Measurements from ENCODE around the gene RETREG3. TPM values are rescaled to one million over a fixed set of nuclear protein-coding genes. Genes with fewer than 3 reads are reported as not detected.
A peak's percentile ranks its signal among the peaks of the same experiment; 100 is the strongest.
"Not testable (repeated sequence)": the region's sequence is repeated elsewhere in the genome, so short reads cannot be mapped to it uniquely, and the experiment has no call there.

Gene RETREG3
- total RNA-seq, 1 donor from 2014 or later: 38.2 TPM

DNA sequence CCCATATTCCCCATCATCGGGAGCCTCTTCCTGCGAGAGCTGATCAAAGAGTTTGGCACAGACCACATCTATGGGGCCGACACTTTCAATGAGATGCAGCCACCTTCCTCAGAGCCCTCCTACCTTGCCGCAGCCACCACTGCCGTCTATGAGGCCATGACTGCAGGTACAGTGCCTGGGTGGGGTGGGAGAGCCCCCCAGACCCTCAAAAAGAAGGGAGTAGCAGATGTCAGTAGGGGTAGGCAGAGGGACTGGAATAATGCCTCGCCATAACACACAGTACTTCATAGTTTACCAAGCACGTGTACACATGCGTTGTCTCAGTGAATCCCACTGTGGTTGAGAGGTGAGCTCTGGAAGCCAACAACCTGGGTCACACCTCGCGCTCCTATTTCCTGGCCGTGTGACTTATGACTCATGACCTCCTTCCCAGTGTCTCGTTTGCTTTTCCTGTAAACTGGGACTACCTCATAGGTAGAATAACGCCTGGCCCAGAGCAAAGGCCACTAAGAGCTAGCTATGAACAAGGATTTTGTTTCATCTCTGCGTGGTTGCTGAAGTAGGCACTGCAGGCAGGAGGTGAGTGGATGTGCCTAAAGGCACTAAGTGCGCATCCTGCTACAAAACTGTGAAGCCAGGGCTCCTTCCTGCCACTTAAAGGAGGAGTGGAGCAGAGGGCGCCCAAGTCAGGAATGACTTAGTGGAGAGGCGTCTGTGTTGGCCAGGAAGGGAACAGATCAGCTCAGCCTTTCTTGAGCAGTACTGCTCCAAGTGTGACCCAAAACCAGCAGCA is 67.9 kb downstream of the RETREG3 start:
- H3K4me3 ChIP-seq (ENCODE audit: low read depth, low read length): no peak overlapping the region
- TF ChIP-seq, protein P1, sequence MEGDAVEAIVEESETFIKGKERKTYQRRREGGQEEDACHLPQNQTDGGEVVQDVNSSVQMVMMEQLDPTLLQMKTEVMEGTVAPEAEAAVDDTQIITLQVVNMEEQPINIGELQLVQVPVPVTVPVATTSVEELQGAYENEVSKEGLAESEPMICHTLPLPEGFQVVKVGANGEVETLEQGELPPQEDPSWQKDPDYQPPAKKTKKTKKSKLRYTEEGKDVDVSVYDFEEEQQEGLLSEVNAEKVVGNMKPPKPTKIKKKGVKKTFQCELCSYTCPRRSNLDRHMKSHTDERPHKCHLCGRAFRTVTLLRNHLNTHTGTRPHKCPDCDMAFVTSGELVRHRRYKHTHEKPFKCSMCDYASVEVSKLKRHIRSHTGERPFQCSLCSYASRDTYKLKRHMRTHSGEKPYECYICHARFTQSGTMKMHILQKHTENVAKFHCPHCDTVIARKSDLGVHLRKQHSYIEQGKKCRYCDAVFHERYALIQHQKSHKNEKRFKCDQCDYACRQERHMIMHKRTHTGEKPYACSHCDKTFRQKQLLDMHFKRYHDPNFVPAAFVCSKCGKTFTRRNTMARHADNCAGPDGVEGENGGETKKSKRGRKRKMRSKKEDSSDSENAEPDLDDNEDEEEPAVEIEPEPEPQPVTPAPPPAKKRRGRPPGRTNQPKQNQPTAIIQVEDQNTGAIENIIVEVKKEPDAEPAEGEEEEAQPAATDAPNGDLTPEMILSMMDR (conservative IDR thresholded peaks at IDR 0.05; ENCODE audit: low read depth, low read length): no peak
- no peak for DNase-seq (ENCODE audit: low read depth)

DNA sequence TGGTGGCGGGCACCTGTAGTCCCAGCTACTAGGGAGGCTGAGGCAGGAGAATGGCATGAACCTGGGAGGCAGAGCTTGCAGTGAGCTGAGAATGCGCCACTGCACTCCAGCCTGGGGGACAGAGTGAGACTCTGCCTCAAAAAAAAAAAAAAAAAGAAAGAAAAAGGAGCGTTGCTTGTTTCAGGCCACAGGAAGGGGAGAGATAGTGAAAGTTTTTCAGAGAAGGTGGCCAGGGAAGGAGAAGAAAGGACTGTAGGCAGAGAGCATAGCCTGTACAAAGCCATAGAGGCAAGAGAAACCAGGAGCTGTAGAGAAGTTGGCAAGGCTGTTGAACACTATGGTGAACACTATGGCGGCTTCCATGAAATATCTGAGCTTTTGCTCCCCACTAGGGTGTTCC is 68.6 kb downstream of the RETREG3 start:
- DNase-seq (ENCODE audit: low read depth); H3K4me3 ChIP-seq (ENCODE audit: low read depth, low read length): not testable (repeated sequence)

DNA sequence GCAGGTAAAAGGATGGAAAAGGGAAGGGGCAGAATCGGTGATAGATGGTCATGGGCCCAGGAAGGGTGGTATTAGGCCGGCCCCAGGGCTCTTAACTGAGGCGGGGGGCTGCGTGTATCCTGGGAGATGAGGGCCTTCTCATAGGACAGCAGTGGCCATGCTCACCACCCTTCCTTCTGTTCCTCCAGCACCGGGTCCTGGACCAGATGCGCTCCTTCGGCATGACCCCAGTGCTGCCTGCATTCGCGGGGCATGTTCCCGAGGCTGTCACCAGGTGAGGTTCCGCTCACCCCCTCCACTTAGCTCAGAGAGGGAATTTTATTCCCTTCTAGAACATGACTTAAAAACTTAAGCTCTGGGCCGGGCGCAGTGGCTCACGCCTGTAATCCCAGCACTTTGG is 70.7 kb downstream of the RETREG3 start:
- DNase-seq (ENCODE audit: low read depth): no peak
- TF ChIP-seq, protein P1 (conservative IDR thresholded peaks at IDR 0.05; ENCODE audit: low read depth, low read length): no peak
- H3K4me3 ChIP-seq (ENCODE audit: low read depth, low read length): no peak overlapping the region

DNA sequence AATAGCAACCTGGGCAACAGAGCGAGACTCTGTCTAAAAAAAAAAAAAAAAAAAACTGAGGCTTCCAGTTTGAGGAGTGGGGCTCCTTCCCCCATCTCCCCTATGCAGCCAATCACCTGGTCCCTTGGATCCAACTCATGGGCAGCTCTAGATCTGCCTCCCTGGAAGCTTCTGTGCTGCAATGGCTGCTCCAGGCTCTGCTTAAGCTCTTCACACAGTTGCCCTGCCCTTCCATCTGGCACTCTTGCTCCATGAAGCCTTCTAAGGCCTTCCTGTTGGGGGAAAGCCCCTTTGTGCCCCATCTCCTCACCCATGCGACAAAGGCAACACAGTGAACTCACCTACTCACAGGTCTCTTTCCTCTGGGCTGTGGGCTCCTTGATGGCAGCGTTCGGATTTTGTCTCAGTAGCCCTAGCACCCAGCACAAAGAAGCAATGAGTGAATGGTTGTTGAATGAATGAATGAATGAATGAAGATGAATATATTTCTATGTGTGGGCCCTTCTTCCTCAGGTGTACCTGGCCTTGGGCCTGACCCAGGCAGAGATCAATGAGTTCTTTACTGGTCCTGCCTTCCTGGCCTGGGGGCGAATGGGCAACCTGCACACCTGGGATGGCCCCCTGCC is 71.2 kb downstream of the RETREG3 start:
- no peak for DNase-seq (ENCODE audit: low read depth)
- H3K4me3 ChIP-seq (ENCODE audit: low read depth, low read length): no peak overlapping the region
- TF ChIP-seq, protein P1 (conservative IDR thresholded peaks at IDR 0.05; ENCODE audit: low read depth, low read length): no peak

DNA sequence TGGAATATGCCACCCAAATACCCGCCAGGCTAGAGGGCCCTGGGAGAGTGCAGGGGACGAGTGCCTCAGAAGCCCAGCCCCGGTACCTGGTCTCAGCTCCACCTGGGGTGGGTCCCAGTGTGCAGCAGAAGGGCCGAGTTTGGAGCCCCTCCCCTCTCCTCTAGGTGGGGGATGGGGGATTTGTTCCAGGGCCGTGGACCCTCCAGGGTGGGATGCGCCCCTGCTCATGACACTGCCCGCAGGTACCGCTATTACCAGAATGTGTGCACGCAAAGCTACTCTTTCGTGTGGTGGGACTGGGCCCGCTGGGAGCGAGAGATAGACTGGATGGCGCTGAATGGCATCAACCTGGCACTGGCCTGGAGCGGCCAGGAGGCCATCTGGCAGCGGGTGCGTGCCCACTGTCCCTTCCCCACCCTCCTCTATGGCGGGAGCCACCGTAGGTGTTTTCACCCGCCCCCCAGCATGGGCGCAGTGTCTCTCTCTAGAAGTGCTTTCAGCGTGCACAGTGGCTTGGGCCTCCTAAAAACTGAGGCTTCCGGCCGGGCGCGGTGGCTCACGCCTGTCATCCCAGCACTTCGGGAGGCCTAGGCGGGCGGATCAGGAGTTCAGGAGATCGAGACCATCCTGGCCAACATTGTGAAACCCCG is 71.9 kb downstream of the RETREG3 start:
- TF ChIP-seq, protein P1 (conservative IDR thresholded peaks at IDR 0.05; ENCODE audit: low read depth, low read length): no peak
- DNase-seq (ENCODE audit: low read depth): no peak
- peak overlapping the region; percentile 86 for H3K4me3 ChIP-seq (ENCODE audit: low read depth, low read length)

DNA sequence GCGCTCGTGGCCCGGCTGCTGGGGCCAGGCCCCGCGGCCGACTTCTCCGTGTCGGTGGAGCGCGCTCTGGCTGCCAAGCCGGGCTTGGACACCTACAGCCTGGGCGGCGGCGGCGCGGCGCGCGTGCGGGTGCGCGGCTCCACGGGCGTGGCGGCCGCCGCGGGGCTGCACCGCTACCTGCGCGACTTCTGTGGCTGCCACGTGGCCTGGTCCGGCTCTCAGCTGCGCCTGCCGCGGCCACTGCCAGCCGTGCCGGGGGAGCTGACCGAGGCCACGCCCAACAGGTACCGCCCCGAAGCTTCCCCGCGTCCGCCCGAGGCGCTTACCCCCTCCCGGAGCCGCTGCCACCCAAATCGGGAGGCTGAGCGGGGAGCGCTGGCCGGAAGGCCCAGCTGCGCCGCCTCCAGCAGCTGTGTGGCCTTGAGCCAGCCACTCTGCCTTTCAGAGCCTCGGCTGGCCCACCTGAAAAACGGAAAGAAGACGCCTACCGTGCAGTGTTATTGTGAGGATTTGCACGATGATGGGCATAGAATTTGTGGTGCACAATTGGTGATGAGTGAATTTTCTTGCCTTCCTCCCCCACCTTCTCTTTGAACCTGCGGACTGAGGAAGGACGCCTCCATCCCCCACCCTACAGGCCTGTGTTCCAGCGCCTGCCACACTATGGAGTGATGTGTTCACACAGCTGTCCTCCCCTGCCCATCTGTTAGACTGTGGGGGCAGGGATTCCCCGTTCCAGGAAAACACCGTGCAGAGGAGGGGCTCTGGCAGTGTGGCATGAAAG is 72.6 kb downstream of the RETREG3 start:
- TF ChIP-seq, protein P1 (conservative IDR thresholded peaks at IDR 0.05; ENCODE audit: low read depth, low read length): no peak
- H3K4me3 ChIP-seq (ENCODE audit: low read depth, low read length): peak overlapping the region; percentile 86
- no peak for DNase-seq (ENCODE audit: low read depth)

DNA sequence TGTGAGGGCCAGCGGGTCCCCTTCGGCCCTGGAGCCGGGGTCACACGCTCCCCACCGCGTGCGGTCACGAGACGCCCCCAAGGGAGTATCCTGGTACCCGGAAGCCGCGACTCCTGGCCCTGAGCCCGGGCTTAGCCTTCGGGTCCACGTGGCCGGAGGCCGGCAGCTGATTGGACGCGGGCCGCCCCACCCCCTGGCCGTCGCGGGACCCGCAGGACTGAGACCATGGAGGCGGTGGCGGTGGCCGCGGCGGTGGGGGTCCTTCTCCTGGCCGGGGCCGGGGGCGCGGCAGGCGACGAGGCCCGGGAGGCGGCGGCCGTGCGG is 73.2 kb downstream of the RETREG3 start, which contains the start of gene NAGLU:
Gene NAGLU (plus strand): TSS at position 194 of the 324 bp plus-strand sequence. CDS start 32 bp downstream, at position 226.
- peak within 1 kb of the TSS; percentile 86 for H3K4me3 ChIP-seq (ENCODE audit: low read depth, low read length)
- TF ChIP-seq, protein P1 (conservative IDR thresholded peaks at IDR 0.05; ENCODE audit: low read depth, low read length): no peak
- no peak for DNase-seq (ENCODE audit: low read depth)
